PFSK-1 (cell line): ENCODE data around the gene KASH5.

Experiments
- FOXP2 ChIP-seq: optimal IDR thresholded peaks from 2 replicates; pipeline ENCODE3; 2011; ENCODE audit warnings: borderline replicate concordance, control low read depth, inconsistent platforms; ENCODE audit not compliant: insufficient read depth; ENCODE audit errors: extremely low read length, extremely low read depth
- POLR2AphosphoS5 ChIP-seq: IDR thresholded peaks from 2 replicates; pipeline ENCODE4 v1.6.1; 2012; ENCODE audit warnings: low read depth, mild to moderate bottlenecking, control low read depth, low read length, moderate library complexity
- SIN3A ChIP-seq: IDR thresholded peaks from 2 replicates; pipeline ENCODE4 v1.6.1; 2012; ENCODE audit warnings: mild to moderate bottlenecking, low read length, moderate library complexity, borderline replicate concordance; ENCODE audit not compliant: insufficient read depth
- TAF1 ChIP-seq: IDR thresholded peaks from 2 replicates; pipeline ENCODE4 v1.6.1; 2012; ENCODE audit warnings: low read length, control low read depth, borderline replicate concordance; ENCODE audit not compliant: insufficient read depth
- TF ChIP-seq, protein P1 (sequence below), 2 experiments: IDR thresholded peaks; 2 replicates each; pipeline versions ENCODE4 v1.6.1 to v1.8.0; 2011 to 2012; ENCODE audit warnings: low read depth in 2 of 2, low read length in 2 of 2, control low read depth in 1 of 2, inconsistent platforms in 1 of 2, mild to moderate bottlenecking in 1 of 2, moderate library complexity in 1 of 2; ENCODE audit not compliant: insufficient read depth in 1 of 2

Gene KASH5

DNA sequence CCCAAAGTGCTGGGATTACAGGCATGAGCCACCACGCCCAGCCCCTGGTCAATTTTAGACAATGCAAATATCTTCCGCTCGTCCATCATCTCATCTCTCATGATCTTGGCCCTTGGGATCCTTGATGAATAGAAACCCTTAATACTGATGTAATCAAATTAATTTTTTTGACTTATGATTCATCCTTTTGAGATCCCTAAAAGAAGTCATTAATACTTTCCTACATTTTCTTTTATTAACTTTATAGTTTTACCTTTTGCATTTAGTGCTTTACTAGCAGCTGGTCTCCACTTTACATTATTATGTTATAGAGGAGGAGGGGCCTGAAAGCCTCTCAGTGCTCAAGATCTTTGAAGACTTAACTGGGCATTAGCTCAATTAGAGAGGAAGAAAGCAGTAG lies 7.7 kb upstream of the KASH5 start:
- TF ChIP-seq SIN3A (no peak), TAF1 (no peak), POLR2AphosphoS5 (no peak), FOXP2 (no peak)
- TF ChIP-seq, protein P1, sequence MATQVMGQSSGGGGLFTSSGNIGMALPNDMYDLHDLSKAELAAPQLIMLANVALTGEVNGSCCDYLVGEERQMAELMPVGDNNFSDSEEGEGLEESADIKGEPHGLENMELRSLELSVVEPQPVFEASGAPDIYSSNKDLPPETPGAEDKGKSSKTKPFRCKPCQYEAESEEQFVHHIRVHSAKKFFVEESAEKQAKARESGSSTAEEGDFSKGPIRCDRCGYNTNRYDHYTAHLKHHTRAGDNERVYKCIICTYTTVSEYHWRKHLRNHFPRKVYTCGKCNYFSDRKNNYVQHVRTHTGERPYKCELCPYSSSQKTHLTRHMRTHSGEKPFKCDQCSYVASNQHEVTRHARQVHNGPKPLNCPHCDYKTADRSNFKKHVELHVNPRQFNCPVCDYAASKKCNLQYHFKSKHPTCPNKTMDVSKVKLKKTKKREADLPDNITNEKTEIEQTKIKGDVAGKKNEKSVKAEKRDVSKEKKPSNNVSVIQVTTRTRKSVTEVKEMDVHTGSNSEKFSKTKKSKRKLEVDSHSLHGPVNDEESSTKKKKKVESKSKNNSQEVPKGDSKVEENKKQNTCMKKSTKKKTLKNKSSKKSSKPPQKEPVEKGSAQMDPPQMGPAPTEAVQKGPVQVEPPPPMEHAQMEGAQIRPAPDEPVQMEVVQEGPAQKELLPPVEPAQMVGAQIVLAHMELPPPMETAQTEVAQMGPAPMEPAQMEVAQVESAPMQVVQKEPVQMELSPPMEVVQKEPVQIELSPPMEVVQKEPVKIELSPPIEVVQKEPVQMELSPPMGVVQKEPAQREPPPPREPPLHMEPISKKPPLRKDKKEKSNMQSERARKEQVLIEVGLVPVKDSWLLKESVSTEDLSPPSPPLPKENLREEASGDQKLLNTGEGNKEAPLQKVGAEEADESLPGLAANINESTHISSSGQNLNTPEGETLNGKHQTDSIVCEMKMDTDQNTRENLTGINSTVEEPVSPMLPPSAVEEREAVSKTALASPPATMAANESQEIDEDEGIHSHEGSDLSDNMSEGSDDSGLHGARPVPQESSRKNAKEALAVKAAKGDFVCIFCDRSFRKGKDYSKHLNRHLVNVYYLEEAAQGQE (IDR thresholded peaks at IDR 0.05; ENCODE audit: insufficient read depth in 1 of 2, low read depth in 2 of 2, low read length in 2 of 2) = no peak

DNA sequence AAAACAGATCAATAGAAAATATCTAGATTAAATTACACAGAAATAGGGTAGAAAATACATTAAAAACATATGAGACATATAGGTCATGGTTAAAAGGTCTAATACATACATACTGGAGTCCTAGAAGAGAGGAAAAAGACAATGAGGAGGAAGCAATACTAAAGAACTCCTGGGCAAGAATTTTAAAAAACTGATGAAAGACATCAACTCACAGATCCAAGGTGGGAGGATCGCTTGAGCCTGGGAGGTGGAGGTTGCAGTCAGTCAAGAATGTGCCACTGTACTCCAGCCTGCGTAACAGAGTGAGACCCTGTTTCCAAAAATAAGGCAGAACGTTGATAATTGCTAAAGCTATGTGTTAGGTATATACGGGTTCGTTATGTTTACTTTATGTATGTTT lies 5.4 kb upstream of the KASH5 start:
- TF ChIP-seq, protein P1 (IDR thresholded peaks at IDR 0.05; ENCODE audit: insufficient read depth in 1 of 2, low read depth in 2 of 2, low read length in 2 of 2) = no peak
- TF ChIP-seq POLR2AphosphoS5 (no peak), SIN3A (no peak), FOXP2 (no peak), TAF1 (no peak)

DNA sequence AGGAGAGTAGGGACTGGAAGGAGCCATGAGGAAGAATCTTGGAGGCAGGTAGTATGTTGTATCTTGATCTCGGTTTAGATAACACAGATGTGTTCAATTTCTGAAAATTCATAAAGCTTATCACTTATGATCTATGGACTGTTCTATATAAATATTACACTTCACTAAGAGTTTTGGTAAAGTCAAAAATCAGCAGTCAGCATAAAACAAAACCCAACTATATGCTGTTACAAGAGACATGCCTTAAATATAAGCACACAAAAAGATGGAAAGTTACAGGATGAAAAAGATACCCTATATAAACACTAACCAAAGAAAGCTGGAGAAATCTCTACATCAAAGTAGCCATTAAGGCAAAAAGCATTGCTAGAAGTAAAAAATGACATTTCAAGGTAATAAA lies 4.5 kb upstream of the KASH5 start:
- TF ChIP-seq FOXP2 (no peak), TAF1 (no peak), POLR2AphosphoS5 (no peak), SIN3A (no peak)
- TF ChIP-seq, protein P1 (IDR thresholded peaks at IDR 0.05; ENCODE audit: insufficient read depth in 1 of 2, low read depth in 2 of 2, low read length in 2 of 2) = no peak

DNA sequence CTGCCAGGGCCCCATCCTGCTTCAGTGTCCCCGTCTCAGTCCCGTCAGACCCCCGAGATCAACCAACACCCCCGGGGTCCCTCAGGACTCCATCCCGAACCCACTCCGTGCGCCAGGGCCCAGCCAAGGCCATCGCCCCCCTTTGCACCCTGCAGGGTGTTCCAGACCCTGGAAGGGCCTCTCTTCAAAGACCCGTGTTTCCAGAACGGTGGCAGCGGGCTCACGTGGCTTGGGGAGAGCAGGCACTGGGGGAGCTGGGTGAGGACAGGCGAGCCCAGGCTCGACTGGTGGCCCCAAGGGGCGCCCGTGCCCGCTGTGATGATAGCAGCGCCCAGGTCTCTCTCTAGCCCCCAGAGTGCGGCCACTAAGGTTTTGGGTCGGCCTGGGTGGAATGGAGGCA lies 1.4 kb downstream of the KASH5 start:
- TF ChIP-seq FOXP2 = no peak
- TF ChIP-seq TAF1 = no peak
- no peak for TF ChIP-seq POLR2AphosphoS5
- no peak for TF ChIP-seq SIN3A
- TF ChIP-seq, protein P1 (IDR thresholded peaks at IDR 0.05; ENCODE audit: insufficient read depth in 1 of 2, low read depth in 2 of 2, low read length in 2 of 2) = no peak

DNA sequence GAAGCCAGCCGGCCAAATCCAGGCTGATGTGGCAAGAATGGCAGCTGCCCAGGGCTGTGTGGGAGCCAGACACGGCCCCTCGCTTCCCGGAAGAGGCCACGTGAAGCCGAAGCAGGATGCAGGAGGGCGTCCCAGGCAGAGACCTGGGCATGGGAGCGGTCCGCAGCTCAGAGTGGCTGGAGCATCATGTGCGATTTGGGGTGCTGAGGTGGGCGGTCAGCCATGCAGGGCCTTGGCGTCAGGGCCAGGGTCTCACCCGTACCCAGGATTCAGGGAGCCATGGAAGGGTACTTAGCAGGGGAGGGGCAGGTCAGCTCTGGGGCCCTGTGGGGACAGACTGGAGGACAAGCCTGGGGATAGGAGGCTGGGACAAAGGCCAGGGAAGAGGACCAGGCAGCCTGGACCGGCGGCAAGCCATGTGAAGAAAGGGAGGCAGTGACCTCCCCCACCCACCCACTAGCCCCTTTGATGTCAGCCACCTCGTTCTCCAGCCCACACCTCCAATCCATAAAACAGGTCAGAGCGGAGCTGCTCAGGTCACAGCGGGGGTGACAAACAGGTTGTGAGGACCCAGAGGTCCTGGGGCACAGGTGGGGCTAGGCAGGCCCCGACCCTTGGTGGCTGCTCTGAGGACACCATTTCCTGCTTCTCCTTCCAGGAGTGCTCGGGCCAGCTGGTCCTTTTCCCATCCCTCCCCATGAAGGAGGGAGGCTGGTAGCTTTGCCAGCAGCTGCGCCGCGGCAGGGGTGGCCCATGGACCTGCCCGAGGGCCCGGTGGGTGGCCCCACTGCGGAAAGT lies 2.3 kb downstream of the KASH5 start:
- TF ChIP-seq FOXP2 = peak; percentile 60
- TF ChIP-seq TAF1 = no peak

DNA sequence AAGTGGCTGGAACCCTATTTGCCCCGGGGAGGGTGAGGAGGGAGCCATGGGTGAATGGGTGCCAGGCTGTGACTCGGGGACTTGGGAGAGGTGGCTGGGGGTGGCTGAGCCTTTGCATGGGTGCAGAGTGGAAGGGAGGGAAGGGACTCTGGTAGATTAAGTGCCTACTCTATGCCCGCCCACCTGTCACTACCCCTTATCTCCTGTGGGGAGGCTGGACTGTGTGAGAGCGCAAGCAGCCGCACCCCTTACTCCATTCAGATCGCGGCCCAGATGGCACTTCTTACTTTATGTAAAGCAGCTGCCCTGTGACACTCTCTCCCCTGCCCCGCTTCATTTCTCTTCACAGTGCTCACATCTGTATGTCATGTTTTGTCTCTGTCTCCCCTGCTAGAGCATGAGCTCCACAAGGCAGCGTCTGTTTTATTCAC lies 2.9 kb downstream of the KASH5 start:
- TF ChIP-seq SIN3A = no peak
